ENCODE measurements around the gene PKD2L1.
"Not testable (repeated sequence)": the region's sequence is repeated elsewhere in the genome, so short reads cannot be mapped to it uniquely, and the experiment has no call there.

PKD2L1 gene

DNA sequence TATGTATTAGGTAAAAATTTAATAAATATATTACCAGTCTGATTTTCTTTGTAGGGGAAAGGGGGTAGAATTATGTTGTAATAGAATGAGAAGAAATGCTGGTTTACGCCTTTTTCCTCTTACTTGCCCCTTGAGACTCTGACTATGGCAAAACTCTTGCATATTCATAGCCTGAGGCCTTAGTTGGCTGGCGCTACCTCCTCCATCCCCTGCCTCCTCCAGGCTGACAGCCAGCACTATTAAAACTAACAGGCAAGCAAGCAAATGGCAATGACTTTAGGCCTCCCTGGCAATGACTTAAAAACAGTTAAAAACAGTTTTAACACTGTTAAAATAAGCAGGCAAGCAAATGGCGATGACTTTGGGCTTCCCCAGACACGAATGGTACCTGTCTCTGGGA, 14.4 kb downstream of the PKD2L1 start:
- no peak for DNase-seq
- Histone ChIP-seq H3K27ac (ENCODE audit: insufficient read depth in 1 of 2, low read depth in 1 of 2, low read length in 2 of 2, poor library complexity in 1 of 2, severe bottlenecking in 2 of 2) (no peak overlapping the region), H3K27me3 (replicated peaks in 2 of 5; ENCODE audit: control insufficient read depth in 4 of 5, insufficient read depth in 5 of 5, low read length in 4 of 5) (peaks cover 0 to 19% (median 8%) of the 10 kb centered on the region in 5 experiments), H3K9me3 (ENCODE audit: control extremely low read depth in 1 of 5, control insufficient read depth in 4 of 5, insufficient read depth in 2 of 5, low read depth in 1 of 5, low read length in 4 of 5) (no peaks in the 10 kb centered on the region), H3K4me3 (ENCODE audit: control insufficient read depth in 1 of 7, extremely low read depth in 1 of 7, insufficient read depth in 4 of 7, low read depth in 2 of 7, low read length in 6 of 7) (no peak overlapping the region), H3K4me1 (ENCODE audit: control extremely low read depth in 1 of 4, control insufficient read depth in 4 of 4, insufficient read depth in 4 of 4, low read length in 3 of 4) (no peaks in the 10 kb centered on the region), H3K36me3 (ENCODE audit: control insufficient read depth in 4 of 4, insufficient read depth in 4 of 4, low read length in 3 of 4) (no peaks in the 10 kb centered on the region)
- 97% methylated on average over 4 of the region's 4 CpGs for WGBS (ENCODE audit: insufficient coverage)
- POLR2A ChIA-PET: no interaction called here
- CTCF ChIA-PET: interaction anchor here (2.5 kb wide), 1 partner anchor 14 kb away, joined by 8 read pairs; the partner anchor contains the start of gene PKD2L1

DNA sequence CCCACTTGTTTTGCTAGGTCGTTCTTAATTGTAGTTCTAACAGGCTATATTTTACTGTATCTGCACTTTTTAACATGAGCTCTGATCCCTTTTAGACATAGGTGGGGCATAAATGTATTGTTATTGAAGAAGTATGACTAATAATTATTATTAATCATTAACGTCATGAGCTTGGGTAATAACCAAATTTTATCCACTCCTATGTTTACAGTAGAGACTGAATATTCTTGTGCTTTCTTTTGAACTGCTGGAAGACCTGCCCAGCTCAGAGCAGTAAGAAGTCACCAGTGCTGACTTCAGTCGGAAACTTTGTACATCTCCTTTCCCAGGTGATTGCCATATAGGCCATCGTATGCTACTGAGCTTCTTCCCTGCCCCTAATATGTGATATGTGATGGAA, 18.7 kb downstream of the PKD2L1 start:
- Histone ChIP-seq H3K27me3 (replicated peaks in 2 of 5; ENCODE audit: control insufficient read depth in 4 of 5, insufficient read depth in 5 of 5, low read length in 4 of 5) (peaks cover 0 to 9% (median 7%) of the 10 kb centered on the region in 5 experiments), H3K4me3 (ENCODE audit: control insufficient read depth in 1 of 7, extremely low read depth in 1 of 7, insufficient read depth in 4 of 7, low read depth in 2 of 7, low read length in 6 of 7) (no peak overlapping the region), H3K4me1 (ENCODE audit: control extremely low read depth in 1 of 4, control insufficient read depth in 4 of 4, insufficient read depth in 4 of 4, low read length in 3 of 4) (no peaks in the 10 kb centered on the region), H3K9me3 (ENCODE audit: control extremely low read depth in 1 of 5, control insufficient read depth in 4 of 5, insufficient read depth in 2 of 5, low read depth in 1 of 5, low read length in 4 of 5) (no peaks in the 10 kb centered on the region), H3K27ac (ENCODE audit: insufficient read depth in 1 of 2, low read depth in 1 of 2, low read length in 2 of 2, poor library complexity in 1 of 2, severe bottlenecking in 2 of 2) (no peak overlapping the region), H3K36me3 (ENCODE audit: control insufficient read depth in 4 of 4, insufficient read depth in 4 of 4, low read length in 3 of 4) (no peaks in the 10 kb centered on the region)
- DNase-seq: no peak
- ChIA-PET CTCF (interaction anchor here (0.8 to 2.6 kb wide), 6 partner anchors 13 to 122 kb away, joined by 3 to 9 read pairs (median 4); partner anchors contain the start of gene PKD2L1), POLR2A (no interaction called here)
- WGBS (ENCODE audit: insufficient coverage): no CpG with 5 or more reads among the region's 4 CpGs

DNA sequence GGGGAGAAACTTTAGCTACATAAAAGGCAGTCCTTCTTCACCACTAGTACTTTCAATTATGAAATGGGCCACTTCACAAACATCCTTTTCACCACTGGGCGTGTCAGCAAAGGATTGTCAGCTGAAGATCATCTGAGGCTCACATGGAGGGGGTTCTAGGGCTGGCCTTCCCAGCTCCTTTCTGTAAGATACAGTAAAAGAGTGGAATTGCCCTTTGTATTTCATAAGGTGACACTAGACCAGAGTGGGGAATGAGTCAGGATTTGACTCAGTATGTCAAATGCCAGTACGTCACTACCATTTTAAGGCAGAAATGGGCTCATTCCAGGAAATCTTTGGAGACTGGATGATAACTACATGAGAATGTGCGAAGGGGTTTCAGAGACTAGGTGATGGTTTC, 22.3 kb downstream of the PKD2L1 start:
- Histone ChIP-seq H3K9me3 (ENCODE audit: control extremely low read depth in 1 of 5, control insufficient read depth in 4 of 5, insufficient read depth in 2 of 5, low read depth in 1 of 5, low read length in 4 of 5) (no peaks in the 10 kb centered on the region), H3K27ac (ENCODE audit: insufficient read depth in 1 of 2, low read depth in 1 of 2, low read length in 2 of 2, poor library complexity in 1 of 2, severe bottlenecking in 2 of 2) (no peak overlapping the region), H3K36me3 (ENCODE audit: control insufficient read depth in 4 of 4, insufficient read depth in 4 of 4, low read length in 3 of 4) (no peaks in the 10 kb centered on the region), H3K4me1 (ENCODE audit: control extremely low read depth in 1 of 4, control insufficient read depth in 4 of 4, insufficient read depth in 4 of 4, low read length in 3 of 4) (no peaks in the 10 kb centered on the region), H3K27me3 (replicated peaks in 2 of 5; ENCODE audit: control insufficient read depth in 4 of 5, insufficient read depth in 5 of 5, low read length in 4 of 5) (peaks cover 2 to 13% (median 5%) of the 10 kb centered on the region in 5 experiments), H3K4me3 (ENCODE audit: control insufficient read depth in 1 of 7, extremely low read depth in 1 of 7, insufficient read depth in 4 of 7, low read depth in 2 of 7, low read length in 6 of 7) (no peak overlapping the region)
- POLR2A ChIA-PET: no interaction called here
- WGBS (ENCODE audit: insufficient coverage): 100% methylated on average over 1 of the region's 3 CpGs
- DNase-seq: no peak
- CTCF ChIA-PET: interaction anchor here (0.9 kb wide), 1 partner anchor 30 kb away, joined by 3 read pairs; no protein-coding TSS in a partner anchor

DNA sequence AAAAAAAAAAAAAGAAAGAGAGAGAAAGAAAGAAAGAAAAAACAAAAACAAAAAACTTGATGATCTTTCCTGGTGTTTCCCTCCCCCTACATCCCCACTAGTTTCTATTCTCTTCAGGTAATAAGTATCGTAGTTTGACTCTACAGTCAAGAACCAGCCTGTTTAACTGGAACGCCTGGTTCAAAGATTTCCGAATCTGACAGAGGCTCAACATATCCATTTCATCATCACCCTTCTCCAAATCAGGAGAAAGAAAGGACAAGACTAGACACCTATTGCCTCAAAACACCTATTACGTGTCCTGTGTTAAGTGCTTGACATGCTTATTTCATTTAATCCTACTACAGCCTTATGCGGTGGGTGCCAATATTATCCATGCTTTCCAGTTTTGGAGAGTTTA, 23.2 kb downstream of the PKD2L1 start:
- H3K27ac ChIP-seq (ENCODE audit: insufficient read depth in 1 of 2, low read depth in 1 of 2, low read length in 2 of 2, poor library complexity in 1 of 2, severe bottlenecking in 2 of 2): no peak overlapping the region
- 100% methylated on average over 3 of the region's 5 CpGs for WGBS (ENCODE audit: insufficient coverage)
- H3K4me1 ChIP-seq (ENCODE audit: control extremely low read depth in 1 of 4, control insufficient read depth in 4 of 4, insufficient read depth in 4 of 4, low read length in 3 of 4): no peaks in the 10 kb centered on the region
- POLR2A ChIA-PET: no interaction called here
- no peaks in the 10 kb centered on the region for H3K36me3 ChIP-seq (ENCODE audit: control insufficient read depth in 4 of 4, insufficient read depth in 4 of 4, low read length in 3 of 4)
- H3K9me3 ChIP-seq (ENCODE audit: control extremely low read depth in 1 of 5, control insufficient read depth in 4 of 5, insufficient read depth in 2 of 5, low read depth in 1 of 5, low read length in 4 of 5): no peaks in the 10 kb centered on the region
- no peak for DNase-seq
- H3K27me3 ChIP-seq (replicated peaks in 2 of 5; ENCODE audit: control insufficient read depth in 4 of 5, insufficient read depth in 5 of 5, low read length in 4 of 5): peaks cover 2 to 12% (median 5%) of the 10 kb centered on the region in 5 experiments
- H3K4me3 ChIP-seq (ENCODE audit: control insufficient read depth in 1 of 7, extremely low read depth in 1 of 7, insufficient read depth in 4 of 7, low read depth in 2 of 7, low read length in 6 of 7): no peak overlapping the region
- CTCF ChIA-PET: no interaction called here

DNA sequence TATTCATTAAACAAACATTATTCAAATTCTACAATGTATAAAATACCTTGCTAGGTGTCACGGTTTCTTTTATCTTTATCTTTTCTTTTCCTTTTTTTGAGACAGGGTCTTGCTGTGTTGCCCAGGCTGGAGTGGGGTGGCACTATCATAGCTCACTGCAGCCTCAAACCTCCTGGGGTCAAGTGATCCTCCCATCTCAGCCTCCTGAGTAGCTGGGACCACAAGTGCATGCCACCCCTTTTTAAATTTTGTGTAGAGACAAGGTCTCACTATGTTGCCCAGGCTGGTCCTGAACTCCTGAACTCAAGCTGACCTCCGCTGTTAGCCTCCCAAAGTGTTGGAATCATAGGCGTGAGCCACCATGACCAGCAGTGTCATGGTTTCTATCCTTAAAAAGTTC, 25.6 kb downstream of the PKD2L1 start:
- ChIA-PET CTCF (interaction anchor here (0.6 to 2.8 kb wide), 6 partner anchors 8 to 214 kb away, joined by 3 to 11 read pairs (median 3); no protein-coding TSS in a partner anchor), POLR2A (no interaction called here)
- Histone ChIP-seq H3K27me3 (replicated peaks in 2 of 5; ENCODE audit: control insufficient read depth in 4 of 5, insufficient read depth in 5 of 5, low read length in 4 of 5) (peaks cover 2 to 8% (median 6%) of the 10 kb centered on the region in 5 experiments), H3K27ac (ENCODE audit: insufficient read depth in 1 of 2, low read depth in 1 of 2, low read length in 2 of 2, poor library complexity in 1 of 2, severe bottlenecking in 2 of 2) (no peak overlapping the region), H3K36me3 (ENCODE audit: control insufficient read depth in 4 of 4, insufficient read depth in 4 of 4, low read length in 3 of 4) (no peaks in the 10 kb centered on the region), H3K4me1 (ENCODE audit: control extremely low read depth in 1 of 4, control insufficient read depth in 4 of 4, insufficient read depth in 4 of 4, low read length in 3 of 4) (no peaks in the 10 kb centered on the region), H3K4me3 (ENCODE audit: control insufficient read depth in 1 of 7, extremely low read depth in 1 of 7, insufficient read depth in 4 of 7, low read depth in 2 of 7, low read length in 6 of 7) (no peak overlapping the region), H3K9me3 (ENCODE audit: control extremely low read depth in 1 of 5, control insufficient read depth in 4 of 5, insufficient read depth in 2 of 5, low read depth in 1 of 5, low read length in 4 of 5) (no peaks in the 10 kb centered on the region)
- WGBS (ENCODE audit: insufficient coverage): 92% methylated on average over 3 of the region's 3 CpGs
- DNase-seq: no peak

DNA sequence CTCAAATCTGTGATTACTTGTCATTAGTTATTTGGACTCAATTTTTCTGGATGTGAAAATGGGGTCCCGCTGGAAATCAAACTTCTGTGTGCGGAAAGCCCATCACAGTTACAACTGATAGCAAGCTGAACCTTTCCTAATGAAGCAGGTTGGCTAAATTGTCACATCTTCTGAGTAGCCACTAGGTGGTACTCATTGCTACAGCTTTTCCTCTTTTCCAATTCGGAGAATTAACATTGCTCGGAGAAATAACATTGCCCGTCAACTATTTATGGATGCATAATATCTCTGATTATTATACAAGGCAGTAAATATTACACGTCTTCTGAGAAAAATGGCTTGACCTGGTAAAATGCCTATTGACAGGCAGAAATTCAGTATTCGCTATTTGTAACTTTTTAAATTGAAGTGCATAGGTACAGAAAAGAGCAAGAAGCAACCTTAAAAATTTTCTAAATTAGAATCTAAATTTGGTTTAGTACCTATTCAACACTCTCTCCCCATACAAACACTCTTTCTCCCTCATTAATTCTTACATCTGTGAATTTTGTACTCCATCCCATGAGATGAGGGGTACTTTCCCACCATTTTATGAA, 26.2 kb downstream of the PKD2L1 start:
- Histone ChIP-seq H3K27me3 (replicated peaks in 2 of 5; ENCODE audit: control insufficient read depth in 4 of 5, insufficient read depth in 5 of 5, low read length in 4 of 5) (peaks cover 2 to 10% (median 6%) of the 10 kb centered on the region in 5 experiments), H3K9me3 (ENCODE audit: control extremely low read depth in 1 of 5, control insufficient read depth in 4 of 5, insufficient read depth in 2 of 5, low read depth in 1 of 5, low read length in 4 of 5) (no peaks in the 10 kb centered on the region), H3K27ac (ENCODE audit: insufficient read depth in 1 of 2, low read depth in 1 of 2, low read length in 2 of 2, poor library complexity in 1 of 2, severe bottlenecking in 2 of 2) (no peak overlapping the region), H3K4me1 (ENCODE audit: control extremely low read depth in 1 of 4, control insufficient read depth in 4 of 4, insufficient read depth in 4 of 4, low read length in 3 of 4) (no peaks in the 10 kb centered on the region), H3K36me3 (ENCODE audit: control insufficient read depth in 4 of 4, insufficient read depth in 4 of 4, low read length in 3 of 4) (no peaks in the 10 kb centered on the region), H3K4me3 (ENCODE audit: control insufficient read depth in 1 of 7, extremely low read depth in 1 of 7, insufficient read depth in 4 of 7, low read depth in 2 of 7, low read length in 6 of 7) (no peak overlapping the region)
- peak; percentile 13 to 43 (median 43) for DNase-seq
- WGBS (ENCODE audit: insufficient coverage): 49% methylated on average over 2 of the region's 7 CpGs
- POLR2A ChIA-PET: no interaction called here
- CTCF ChIA-PET: interaction anchor here (0.6 to 2.8 kb wide), 7 partner anchors 9 to 205 kb away, joined by 3 to 11 read pairs (median 3); no protein-coding TSS in a partner anchor

DNA sequence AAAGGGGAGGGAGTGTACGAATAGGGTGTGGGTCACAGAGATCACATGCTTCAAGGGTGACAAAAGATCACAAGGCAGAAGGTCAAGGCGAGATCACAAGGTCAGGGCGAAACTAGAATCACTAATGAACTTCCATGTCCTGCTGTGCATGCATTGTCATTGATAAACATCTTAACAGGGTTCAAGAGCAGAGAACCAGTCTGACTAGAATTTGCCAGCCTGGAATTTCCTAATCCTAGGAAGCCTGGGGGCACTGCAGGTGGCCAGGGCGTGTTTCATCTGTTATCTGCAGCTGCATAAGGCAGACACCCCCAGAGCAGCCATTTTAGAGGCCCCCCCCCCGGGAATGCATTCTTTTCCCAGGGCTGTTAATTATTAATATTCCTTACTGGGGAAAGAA, 28.9 kb downstream of the PKD2L1 start:
- WGBS (ENCODE audit: insufficient coverage): 100% methylated on average over 2 of the region's 5 CpGs
- H3K27me3 ChIP-seq (replicated peaks in 2 of 5; ENCODE audit: control insufficient read depth in 4 of 5, insufficient read depth in 5 of 5, low read length in 4 of 5): peaks cover 2 to 26% (median 14%) of the 10 kb centered on the region in 5 experiments
- H3K4me1 ChIP-seq (ENCODE audit: control extremely low read depth in 1 of 4, control insufficient read depth in 4 of 4, insufficient read depth in 4 of 4, low read length in 3 of 4); H3K9me3 ChIP-seq (ENCODE audit: control extremely low read depth in 1 of 5, control insufficient read depth in 4 of 5, insufficient read depth in 2 of 5, low read depth in 1 of 5, low read length in 4 of 5); H3K27ac ChIP-seq (ENCODE audit: insufficient read depth in 1 of 2, low read depth in 1 of 2, low read length in 2 of 2, poor library complexity in 1 of 2, severe bottlenecking in 2 of 2); POLR2A ChIA-PET; H3K36me3 ChIP-seq (ENCODE audit: control insufficient read depth in 4 of 4, insufficient read depth in 4 of 4, low read length in 3 of 4); DNase-seq; H3K4me3 ChIP-seq (ENCODE audit: control insufficient read depth in 1 of 7, extremely low read depth in 1 of 7, insufficient read depth in 4 of 7, low read depth in 2 of 7, low read length in 6 of 7): not testable (repeated sequence)
- CTCF ChIA-PET: interaction anchor here (1.2 kb wide), 1 partner anchor 218 kb away, joined by 3 read pairs; no protein-coding TSS in a partner anchor

All from common myeloid progenitor, CD34-positive (primary cell).